LHCN-M2 (cell line): ENCODE data around the gene PKDCC. TPM values are rescaled to one million over a fixed set of nuclear protein-coding genes. Genes with fewer than 3 reads are reported as not detected.

ENCODE experiments used
- DNase-seq: peaks from one replicate; pipeline ENCODE4 v3.0.0-alpha.2; 2012; ENCODE audit warnings: low read depth
- total RNA-seq: library from RNA; depleted of rRNA; stranded (reverse); fragments of >200 nt; gene quantifications from 2 replicates; pipeline ENCODE4 v1.2.3, GENCODE V29; 2014; rRNA removed

The PKDCC gene
- total RNA-seq, 1 experiment from 2014 or later = 5.7 TPM

DNA sequence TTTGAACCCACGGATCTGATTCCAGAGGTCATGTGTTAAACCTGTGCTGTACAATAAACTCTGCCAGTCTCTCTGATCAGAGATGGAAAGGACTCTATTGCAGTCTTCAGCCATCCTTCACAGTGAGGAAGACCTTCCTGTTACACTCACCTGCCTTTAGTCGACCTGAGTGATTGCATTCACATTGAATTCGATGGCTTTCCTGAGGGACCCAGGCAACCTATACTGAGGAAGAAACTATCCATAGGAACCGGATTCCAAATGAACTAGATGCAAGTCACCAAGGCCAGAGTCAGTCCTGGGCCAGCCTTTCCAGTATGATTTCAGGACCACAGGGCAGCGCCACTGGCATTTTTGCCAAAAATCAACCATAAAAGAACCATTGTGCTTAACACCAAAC, 56.8 kb downstream of the PKDCC start:
- no peak for DNase-seq

DNA sequence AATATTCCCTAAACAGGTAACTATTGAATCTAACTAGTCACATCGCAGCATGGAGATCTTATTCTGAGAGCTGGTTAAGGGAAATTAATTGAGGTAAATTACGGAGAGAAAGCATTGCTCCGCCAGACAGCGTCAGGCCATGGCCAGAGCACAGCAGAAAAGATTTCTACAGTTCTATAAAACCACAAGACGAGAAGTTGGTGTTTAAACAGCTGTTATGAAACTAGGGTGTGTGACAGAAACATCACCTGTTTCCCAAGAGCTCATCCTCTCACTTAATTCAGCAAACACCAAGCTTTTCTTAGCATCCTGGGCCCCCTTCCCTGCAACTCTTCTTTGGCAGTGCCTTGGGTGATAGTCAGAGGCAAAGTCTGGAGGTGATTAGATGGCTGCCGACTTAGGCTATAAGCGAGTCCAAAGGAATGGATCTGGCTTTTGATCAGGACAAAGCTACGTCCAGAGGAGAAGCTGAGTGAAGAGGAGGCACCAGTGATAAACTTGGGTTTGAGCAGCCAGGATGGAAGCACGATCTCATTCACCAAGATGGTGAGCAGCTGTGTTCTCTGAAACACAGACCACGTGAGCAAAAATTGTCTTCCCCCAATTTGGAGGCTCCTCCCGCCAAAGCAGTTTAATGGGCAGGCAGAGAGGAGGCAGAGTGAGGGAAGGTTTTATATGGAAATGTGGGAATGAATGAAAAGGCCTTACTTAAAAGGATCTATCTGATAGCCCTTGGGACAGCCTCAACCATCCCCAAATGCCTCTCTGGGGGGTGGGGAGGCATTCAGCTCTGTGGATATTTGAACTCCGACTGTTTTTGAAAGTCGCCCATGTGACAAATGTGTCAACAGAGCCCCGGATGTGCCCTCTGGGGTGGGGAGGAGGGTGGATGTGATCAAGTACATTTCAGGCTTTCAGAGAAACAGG, 57.8 kb downstream of the PKDCC start:
- DNase-seq = peak; percentile 89

DNA sequence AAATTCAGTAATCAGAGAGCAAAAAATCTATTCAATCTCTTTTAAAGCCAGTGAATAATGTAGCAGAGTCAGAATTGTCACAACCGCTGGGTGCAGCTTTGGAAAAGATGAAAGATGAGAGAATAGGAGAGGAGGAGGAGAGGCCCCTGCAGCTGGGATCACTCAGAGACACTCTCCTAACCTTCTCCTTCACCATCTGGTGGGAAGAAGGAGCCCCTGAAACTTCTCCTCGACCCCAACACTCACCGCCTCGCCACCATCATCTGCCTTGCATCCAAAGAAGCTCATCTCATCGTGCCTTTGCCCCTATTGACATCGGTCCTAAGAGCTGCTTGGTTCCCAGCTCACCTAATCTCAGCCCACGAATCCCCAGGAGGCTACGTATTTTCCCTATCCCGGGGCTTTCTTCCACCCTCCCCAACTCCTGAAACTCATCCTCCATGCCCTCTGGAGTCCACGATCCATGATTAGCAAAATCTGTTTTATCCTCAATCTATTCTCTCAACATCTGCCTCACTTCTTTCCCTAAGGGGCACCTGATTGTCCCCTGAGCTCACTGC, 58.5 kb downstream of the PKDCC start:
- no peak for DNase-seq

DNA sequence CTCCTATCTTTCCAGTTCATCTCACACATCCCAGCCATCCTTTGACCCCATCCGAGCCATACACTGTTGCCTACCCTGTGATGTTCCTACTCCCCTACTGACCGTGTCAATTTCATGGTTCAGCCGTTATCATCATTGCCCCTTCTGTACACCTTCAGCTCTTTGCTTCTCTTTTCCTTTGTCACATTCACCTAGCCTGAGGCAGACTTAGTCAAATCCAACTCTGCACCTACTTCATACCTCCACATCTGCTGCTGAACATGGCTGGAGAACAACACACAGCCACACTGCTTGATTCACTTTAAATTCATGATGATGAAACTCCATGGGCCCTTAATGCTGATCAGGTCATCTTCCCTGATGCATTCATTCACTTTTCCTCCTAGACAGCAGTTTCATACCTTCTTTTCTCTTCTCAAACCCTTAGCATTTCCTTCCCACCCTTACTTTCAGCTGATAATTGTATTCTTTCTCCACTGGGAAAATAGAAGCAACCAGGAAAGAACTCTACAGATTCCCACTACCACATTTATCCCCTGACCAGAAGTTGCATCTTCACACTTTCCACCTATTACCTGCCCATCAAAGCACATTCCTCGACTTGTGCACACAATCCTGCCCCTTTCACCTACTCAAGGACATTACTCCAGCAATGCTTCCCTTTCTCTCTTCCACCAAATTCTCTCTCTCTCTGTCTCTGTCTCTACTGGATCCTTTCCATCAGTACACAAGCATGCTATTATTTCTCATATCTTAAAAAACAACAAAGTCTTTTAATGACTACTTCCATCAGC, 59.6 kb downstream of the PKDCC start:
- DNase-seq = no peak

Other genes starting within 250 kb of the PKDCC start
- gene EML4, start 121.3 kb downstream of the PKDCC start, total RNA-seq = 39.9 and 48.9 TPM in 2 replicates